Duodenal mucosa (tissue), 2 donors: ENCODE measurements around the gene PRMT5.
A peak's percentile ranks its signal among the peaks of the same experiment; 100 is the strongest.

Experiments used
- H3K27ac ChIP-seq: one replicate; pipeline ENCODE4 v1.7.0; 2013; ENCODE audit warnings: low read depth, low read length
- H3K27me3 ChIP-seq, 2 donors: one replicate each; pipeline ENCODE4 v1.7.0; 2013; ENCODE audit warnings: low read length in 2 of 2, control low read depth in 1 of 2; ENCODE audit not compliant: insufficient read depth in 2 of 2, control insufficient read depth in 1 of 2
- H3K36me3 ChIP-seq, 2 donors: one replicate each; pipeline ENCODE4 v1.7.0; 2013; ENCODE audit warnings: low read length in 2 of 2, control low read depth in 1 of 2; ENCODE audit not compliant: insufficient read depth in 2 of 2, control insufficient read depth in 1 of 2
- H3K4me1 ChIP-seq, 2 donors: one replicate each; pipeline ENCODE4 v1.7.0; 2013; ENCODE audit warnings: low read length in 2 of 2, control low read depth in 1 of 2; ENCODE audit not compliant: insufficient read depth in 2 of 2, control insufficient read depth in 1 of 2
- H3K4me3 ChIP-seq, 2 donors: one replicate each; pipeline ENCODE4 v1.7.0; 2013; ENCODE audit warnings: low read length in 2 of 2, low read depth in 1 of 2
- H3K9ac ChIP-seq, 2 donors: one replicate each; pipeline ENCODE4 v1.7.0; 2013; ENCODE audit warnings: low read length in 2 of 2, low read depth in 1 of 2
- H3K9me3 ChIP-seq, 2 donors: one replicate each; pipeline ENCODE4 v1.7.0; 2013; ENCODE audit warnings: low read length in 2 of 2, control low read depth in 1 of 2; ENCODE audit not compliant: control insufficient read depth in 1 of 2

PRMT5 gene

GRCh38 chr14:22929104-22929960 is at the start of gene PRMT5:
Gene PRMT5 (minus strand): TSS chr14:22929376. CDS start chr14:22929361, 15 bp downstream.
- Histone ChIP-seq H3K36me3 (peaks cover 4 to 9% of the 10 kb centered on the region in 2 donors), H3K4me1 (peaks cover 12 to 21% of the 10 kb centered on the region in 2 donors), H3K9me3 (no peaks in the 10 kb centered on the region), H3K9ac (peak within 1 kb of the TSS; percentile 91 to 97), H3K4me3 (peak within 1 kb of the TSS; percentile 85 to 96), H3K27ac (peak within 1 kb of the TSS; percentile 82), H3K27me3 (no peaks in the 10 kb centered on the region)

- Histone ChIP-seq H3K27me3 (peaks cover 6 to 12% of the 10 kb centered on the region in 2 donors), H3K9me3 (no peaks in the 10 kb centered on the region), H3K27ac (no peak overlapping the region), H3K4me1 (peaks cover 47 to 54% of the 10 kb centered on the region in 2 donors), H3K9ac (no peak overlapping the region), H3K36me3 (no peaks in the 10 kb centered on the region), H3K4me3 (no peak overlapping the region)
Observed at GRCh38 chr14:22978487-22978837, 49.3 kb upstream of the PRMT5 start.

DNA sequence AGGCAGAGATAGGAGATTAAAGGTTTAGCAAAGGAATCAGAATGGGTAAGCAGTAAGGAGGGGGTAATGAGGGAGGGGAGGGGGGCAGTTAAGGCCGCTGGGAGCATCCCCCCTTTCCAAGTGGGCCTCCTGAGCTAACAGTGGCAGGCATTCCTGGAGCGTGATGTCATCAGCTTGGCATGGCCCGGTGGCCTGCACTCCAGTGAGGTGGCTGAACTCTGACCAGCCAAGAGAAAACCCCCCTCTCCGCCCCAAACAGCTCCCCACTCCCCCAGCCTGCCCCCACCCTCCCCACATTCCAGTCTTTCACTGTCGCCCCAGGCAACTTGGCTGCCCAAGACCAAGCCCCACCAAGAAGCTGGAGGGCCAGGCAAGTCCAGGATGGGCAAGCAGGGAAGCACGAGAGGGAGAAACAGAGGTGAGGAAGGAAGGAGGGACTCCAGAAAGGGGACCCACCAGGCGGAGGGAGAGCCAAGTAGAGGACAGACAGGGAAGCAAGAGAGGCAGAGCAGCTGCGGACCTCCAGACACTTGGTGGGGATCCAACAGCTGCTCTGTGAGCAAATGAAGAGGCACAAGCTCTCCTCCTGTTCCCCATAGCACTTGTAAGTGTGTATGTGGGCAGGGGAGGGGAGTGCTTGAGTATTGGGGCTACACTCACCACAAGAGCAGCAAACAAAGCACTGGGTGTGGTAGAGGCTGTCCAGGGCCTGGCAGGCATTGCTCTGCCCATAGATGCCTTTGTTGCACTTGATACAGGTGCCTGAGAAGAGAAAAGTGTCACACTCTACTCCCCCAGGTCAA is 48.7 kb upstream of the PRMT5 start:
- Histone ChIP-seq H3K27ac (no peak overlapping the region), H3K9me3 (no peaks in the 10 kb centered on the region), H3K4me3 (no peak overlapping the region), H3K27me3 (peaks cover 6 to 12% of the 10 kb centered on the region in 2 donors), H3K36me3 (no peaks in the 10 kb centered on the region), H3K9ac (no peak overlapping the region), H3K4me1 (peaks cover 42 to 49% of the 10 kb centered on the region in 2 donors)

- H3K9me3 ChIP-seq = no peaks in the 10 kb centered on the region
- H3K27me3 ChIP-seq = peaks cover 6 to 12% of the 10 kb centered on the region in 2 donors
- no peak overlapping the region for H3K4me3 ChIP-seq
- no peak overlapping the region for H3K27ac ChIP-seq
- H3K4me1 ChIP-seq = peaks cover 41 to 47% of the 10 kb centered on the region in 2 donors
- H3K36me3 ChIP-seq = no peaks in the 10 kb centered on the region
- H3K9ac ChIP-seq = no peak overlapping the region
Observed at GRCh38 chr14:22977434-22977683, 48.2 kb upstream of the PRMT5 start.

DNA sequence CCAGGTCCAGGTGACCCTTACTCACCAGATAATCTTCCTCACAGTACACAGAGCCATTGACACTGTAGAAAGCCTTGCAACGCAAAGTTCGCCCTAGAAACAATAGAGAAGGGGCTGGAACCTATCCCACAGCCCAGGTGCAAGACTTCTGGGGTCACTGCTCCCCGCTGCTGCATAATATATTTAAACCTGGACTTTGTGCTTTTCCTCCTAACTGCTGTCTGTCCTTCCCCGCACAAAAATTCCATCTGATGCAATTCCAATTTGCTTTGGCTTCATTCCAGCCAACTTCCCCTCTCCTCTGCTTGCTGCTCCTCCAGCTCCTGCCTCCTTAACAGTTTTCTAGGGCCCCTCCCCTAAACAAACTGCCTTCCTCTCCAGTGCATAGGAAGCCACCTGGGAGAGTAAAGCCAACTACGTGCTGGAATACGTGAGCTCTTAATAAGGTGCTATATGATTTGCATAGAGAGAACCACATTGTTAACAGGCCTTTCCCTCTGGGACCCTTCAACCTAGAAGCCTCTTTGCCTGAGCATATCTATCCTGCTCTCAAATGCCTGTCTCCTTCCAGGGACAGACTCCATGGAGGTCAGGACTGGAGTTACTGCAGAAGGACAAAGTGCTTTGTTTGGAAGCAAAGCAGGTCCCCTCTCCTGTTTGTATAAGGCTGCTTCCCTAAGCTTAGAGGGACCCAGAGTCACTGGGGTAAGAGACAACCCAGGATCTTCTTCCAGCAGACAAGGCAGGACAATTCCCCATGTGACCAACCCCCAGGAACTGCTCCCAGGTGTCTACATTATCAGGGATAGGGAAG is 47.7 kb upstream of the PRMT5 start:
- H3K4me1 ChIP-seq = peaks cover 41 to 42% of the 10 kb centered on the region in 2 donors
- H3K9me3 ChIP-seq = no peaks in the 10 kb centered on the region
- H3K36me3 ChIP-seq = no peaks in the 10 kb centered on the region
- no peak overlapping the region for H3K9ac ChIP-seq
- H3K27me3 ChIP-seq = peaks cover 5 to 10% of the 10 kb centered on the region in 2 donors
- H3K4me3 ChIP-seq = no peak overlapping the region
- H3K27ac ChIP-seq = no peak overlapping the region

DNA sequence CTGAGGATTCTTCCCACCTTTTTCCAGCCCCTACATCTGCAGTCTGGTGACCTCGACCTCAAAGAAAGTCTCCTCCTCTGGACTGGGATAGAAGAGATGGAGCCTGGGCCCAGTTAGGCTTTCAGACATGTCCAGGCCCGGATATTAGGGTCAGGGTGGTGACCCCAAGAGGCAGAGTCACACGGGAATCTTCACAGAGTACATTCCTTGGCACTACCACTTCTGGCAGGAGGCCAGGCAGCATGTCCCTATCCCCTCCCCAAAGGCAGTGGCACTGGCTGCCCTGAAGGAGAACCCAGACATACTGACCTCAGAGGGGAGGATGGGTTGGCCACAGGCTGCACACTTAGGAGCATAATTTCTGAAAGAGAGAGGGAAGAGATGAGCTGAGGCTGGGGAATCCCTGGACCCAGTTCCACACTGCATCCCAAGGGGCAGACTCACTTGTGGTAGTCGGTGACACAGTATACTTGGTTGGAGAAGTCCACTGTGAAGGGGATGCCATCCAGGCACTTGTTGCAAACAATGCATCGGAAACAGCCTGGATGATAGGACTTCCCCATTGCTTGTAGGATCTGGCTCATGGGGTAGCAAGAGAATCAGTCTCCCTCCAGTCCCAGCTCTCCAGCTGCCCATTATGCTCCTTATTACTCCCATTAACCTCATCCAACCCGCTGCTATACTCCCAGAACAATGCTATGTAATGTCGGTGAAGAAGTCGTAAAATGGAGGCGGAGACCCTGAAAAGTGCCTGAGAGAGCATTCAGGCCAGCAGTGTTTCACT is 45.5 kb upstream of the PRMT5 start:
- H3K36me3 ChIP-seq = no peaks in the 10 kb centered on the region
- no peak overlapping the region for H3K9ac ChIP-seq
- peaks cover 32 to 35% of the 10 kb centered on the region in 2 donors for H3K4me1 ChIP-seq
- no peaks in the 10 kb centered on the region for H3K9me3 ChIP-seq
- no peak overlapping the region for H3K27ac ChIP-seq
- no peak overlapping the region for H3K4me3 ChIP-seq
- no peaks in the 10 kb centered on the region for H3K27me3 ChIP-seq

DNA sequence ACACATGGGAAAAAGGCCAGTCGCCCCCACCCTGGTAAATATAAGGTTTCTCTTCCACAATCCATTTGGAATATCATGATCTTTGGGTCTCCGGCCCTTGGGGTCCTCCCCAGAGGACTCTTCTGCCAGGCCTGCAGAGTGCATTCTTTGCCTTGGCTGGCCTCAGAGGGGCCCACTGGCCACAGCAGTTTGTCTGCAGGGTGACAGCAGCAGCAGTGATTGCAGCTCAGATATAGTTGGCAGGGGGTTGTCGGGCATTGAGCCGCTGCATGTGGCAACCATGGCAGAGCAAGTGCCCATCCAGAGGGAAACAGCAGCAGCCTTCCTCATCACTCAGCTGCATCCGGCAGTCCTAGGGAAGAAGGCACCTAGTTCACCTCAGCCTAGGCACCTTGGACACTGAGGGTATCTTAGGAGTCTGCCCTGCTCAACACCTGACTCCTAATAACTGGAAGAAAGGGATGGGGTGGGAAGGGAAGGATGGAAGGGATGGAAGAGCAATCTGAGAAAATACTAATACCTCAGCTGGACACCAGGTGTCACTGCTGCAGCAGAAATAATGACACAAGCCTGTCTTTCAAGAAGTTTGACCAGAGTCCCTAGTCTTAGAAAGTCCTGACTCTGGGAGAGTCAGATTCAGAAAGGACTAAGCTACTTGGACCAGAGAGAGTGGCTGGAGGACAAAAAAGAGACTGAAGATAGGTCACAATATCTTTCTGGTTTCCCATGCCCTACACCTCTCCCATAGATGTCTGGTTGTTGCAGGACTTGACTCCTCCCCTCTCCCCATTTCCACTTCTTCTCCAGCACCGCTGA is 44.2 kb upstream of the PRMT5 start:
- Histone ChIP-seq H3K9ac (no peak overlapping the region), H3K9me3 (no peaks in the 10 kb centered on the region), H3K27ac (no peak overlapping the region), H3K4me1 (peaks cover 23% of the 10 kb centered on the region in 2 donors), H3K4me3 (no peak overlapping the region), H3K27me3 (no peaks in the 10 kb centered on the region), H3K36me3 (no peaks in the 10 kb centered on the region)

GRCh38 chr14:22972313-22972930 is 43.2 kb upstream of the PRMT5 start:
- Histone ChIP-seq H3K4me1 (peaks cover 12 to 14% of the 10 kb centered on the region in 2 donors), H3K36me3 (no peaks in the 10 kb centered on the region)

GRCh38 chr14:22971152-22971551 is 42.0 kb upstream of the PRMT5 start:
- Histone ChIP-seq H3K9ac (no peak overlapping the region), H3K36me3 (no peaks in the 10 kb centered on the region)

More at GRCh38 chr14:22972313-22972930, 43.2 kb upstream of the PRMT5 start:
- Histone ChIP-seq H3K27ac (no peak overlapping the region), H3K9ac (no peak overlapping the region), H3K4me3 (no peak overlapping the region), H3K9me3 (no peaks in the 10 kb centered on the region), H3K27me3 (no peaks in the 10 kb centered on the region)

More at GRCh38 chr14:22971152-22971551, 42.0 kb upstream of the PRMT5 start:
- Histone ChIP-seq H3K27ac (no peak overlapping the region), H3K27me3 (no peaks in the 10 kb centered on the region), H3K4me1 (peaks cover 0 to 1% of the 10 kb centered on the region in 2 donors), H3K9me3 (no peaks in the 10 kb centered on the region), H3K4me3 (no peak overlapping the region)
